GM19468 (cell line): ENCODE measurements around the gene ADO.
"Not testable (repeated sequence)": the region's sequence is repeated elsewhere in the genome, so short reads cannot be mapped to it uniquely, and the experiment has no call there.

ENCODE experiments used
- ATAC-seq: cut with Tn5 transposase; IDR thresholded peaks from one replicate; pipeline ENCODE4 v1.9.1; 2021; ENCODE audit warnings: mild to moderate bottlenecking, moderate library complexity, moderate number of reproducible peaks; ENCODE audit not compliant: unreplicated experiment; ENCODE audit errors: extremely low read depth

The ADO gene

DNA sequence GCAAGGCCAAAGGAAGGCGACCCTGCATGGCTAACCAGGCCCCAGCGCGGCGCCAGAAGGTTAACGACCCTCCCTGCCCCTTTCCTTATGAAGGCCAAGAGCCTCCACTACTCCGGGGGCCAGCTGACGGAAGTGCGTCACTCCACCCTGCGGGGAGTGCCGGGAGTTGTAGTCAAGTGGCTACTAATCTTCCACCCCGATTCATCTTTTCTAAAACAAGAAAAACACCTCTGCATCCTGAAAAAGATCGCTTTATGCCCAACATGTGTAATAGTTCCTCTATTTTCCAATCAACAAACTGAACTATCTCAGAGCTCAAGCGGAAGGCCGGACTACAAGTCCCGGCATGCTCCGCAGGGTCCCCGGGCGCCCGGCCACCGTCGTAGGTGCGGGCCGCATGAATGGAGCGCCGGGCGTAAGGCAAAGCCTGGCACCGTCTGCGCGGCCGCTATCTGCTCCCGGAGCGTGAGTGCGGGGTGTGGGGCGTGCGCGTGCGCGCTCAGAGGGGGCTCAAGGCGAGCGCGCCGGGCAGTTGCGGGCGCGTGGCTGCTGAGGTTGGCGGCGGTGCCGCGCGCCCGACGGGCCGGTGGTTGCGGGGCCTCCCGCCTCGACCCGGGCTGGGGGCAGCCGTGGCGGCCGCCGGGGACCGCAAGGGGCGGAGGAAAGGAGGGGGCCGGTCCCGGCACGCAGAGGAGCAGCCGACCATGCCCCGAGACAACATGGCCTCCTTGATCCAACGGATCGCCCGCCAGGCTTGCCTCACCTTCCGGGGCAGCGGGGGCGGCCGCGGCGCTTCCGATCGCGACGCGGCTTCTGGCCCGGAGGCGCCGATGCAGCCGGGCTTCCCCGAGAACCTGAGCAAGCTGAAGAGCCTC is at the start of gene ADO:
ADO (plus strand) TSS at position 365 of the 875 bp plus-strand sequence; CDS start at position 705, 340 bp downstream.
- peak; percentile 76 for ATAC-seq

DNA sequence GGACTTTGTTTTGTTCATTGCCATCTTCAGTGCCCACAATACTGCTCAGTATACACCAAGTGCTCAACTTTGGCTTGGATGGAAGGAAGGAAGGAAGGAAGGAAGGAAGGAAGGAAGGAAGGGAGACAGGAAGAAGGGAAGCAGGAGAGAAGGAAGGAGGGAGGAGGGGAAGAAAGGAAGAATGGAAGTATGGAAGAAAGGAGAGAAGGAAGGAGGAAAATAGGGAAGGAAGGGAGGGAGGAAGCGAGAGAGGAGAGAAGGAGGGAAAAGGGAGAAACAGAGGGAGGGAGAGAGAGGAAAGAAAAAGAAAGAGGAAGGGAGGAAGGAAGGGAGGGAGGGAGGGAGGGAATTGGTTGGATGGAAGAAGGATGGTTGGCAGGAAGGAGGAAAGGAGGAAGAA is 49.6 kb upstream of the ADO start:
- no peak for ATAC-seq

DNA sequence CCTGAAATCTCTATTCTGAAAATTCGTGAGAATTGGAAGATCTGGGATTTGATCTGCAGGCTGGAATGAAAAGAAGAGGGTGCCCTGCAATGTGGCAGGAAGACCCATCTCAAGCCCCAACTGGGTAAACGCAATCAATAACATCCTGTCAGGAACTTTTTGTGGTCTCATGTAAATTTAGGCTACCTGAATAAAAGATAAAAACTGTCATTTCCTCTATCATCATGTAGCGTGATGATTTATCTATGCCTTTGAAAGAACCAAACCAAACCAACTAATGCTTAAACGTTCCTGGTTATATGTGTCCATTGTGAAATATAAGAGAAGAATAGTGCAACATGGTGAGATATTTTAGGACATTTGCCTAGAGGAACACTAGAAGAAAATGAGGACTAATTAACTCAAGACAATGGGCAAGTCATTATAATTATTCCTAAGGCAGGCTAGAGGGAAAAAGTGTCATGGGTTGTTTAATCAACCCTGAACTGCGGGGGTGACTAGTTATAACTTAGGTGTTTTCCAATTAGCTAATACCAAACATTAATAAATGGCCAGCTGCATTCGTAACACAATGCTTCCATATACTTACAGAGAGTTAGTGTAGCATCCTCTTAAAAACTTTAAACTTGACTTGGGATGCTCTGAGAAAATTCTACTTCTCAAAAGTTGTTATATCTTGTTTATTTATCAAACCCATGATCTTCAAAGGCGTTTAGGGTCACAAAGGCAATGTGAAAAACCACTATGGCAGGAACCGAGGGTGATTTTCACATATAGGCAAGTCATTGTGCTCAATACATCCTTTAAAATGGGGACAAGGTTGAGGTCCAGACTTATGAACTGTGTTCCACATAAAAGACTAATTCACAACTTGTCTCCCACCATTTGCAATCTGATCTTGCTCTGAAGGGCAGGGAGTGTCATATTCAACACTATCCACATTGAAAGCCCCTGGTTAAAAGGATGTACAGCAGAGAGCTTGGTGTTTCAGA is 48.6 kb upstream of the ADO start:
- no peak for ATAC-seq

DNA sequence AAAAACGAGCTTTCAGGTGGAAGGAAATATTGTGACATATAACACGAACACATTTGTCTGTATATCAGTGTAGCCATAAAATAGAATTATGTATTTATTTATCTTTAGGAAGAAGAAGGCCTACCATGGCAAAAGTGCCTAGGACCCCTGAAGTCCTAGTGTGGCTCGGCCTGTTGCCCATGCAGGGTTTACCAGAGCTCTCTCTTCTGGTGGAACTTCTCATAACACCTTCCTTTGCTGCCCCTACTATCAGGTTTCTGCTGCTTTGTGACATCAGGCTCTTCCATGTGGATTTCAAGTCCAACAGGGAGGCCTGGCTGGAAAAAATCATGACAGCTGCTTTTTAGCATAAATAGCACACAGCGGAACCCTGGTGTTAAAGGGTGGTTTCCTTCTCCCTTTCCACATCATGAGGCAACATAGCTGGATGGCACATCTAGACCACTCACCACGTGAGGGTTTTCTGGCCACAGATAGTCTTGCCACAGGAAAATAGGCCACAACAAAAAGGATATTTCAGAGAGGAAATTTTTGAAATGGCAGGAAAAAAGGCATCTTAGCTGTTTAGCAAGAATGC is 44.8 kb upstream of the ADO start:
- ATAC-seq, result no peak

DNA sequence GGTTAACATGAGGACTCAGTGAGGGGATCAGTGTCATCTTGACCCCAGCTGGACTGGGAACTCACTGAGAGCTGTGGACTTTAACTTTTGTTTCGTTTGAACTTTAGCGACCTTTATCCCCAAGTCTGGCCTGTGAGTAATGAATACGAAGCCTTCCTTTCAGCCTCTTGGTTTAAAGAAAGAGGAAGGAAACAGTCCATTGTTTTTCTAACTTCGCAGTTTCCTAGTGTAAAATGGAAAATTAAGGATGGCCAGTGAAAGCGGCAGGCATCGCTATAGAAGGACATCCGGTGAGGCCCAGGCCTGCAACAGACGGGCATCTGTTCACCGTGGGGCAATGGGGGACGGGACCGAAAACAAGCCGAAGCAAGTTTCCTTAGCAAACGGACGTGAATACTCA is 44.1 kb upstream of the ADO start:
- ATAC-seq, result no peak

DNA sequence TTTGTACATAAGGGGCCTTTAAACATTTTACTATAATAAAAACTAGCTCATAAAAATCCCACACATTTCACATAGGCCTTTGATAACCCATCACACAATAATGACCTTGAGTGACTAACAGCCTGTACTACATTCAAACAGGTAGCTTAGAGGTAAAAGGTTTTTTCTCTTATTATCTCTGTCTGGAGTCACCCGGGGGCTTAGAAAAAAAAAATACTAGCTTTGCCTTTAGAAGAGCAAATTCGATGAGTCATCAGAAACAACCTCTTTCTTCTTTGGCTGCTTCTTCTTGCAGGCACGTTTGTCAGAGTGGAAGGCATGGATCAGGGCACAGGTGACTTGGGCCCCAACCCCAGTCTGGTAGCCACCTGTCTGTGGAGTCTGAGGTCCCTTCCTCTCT is 43.4 kb upstream of the ADO start:
- ATAC-seq, result no peak

DNA sequence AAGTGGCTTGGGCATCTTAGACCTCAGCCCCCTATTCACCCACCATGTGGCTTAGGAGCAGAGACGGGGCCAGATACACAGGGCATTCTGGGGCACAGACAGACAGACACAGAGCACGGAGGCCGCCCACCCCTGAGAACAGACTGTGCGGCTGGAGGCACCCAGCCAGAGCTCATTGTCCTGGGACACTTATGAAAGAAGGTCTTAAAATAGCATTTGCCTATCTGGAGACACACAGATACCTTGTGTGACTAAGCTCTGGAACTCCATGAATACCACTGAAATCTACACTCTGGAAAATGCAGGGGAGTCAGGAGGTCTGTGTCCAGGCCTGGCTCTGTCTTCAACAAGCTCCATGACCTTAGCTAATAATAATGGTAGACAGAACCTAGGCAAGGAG is 41.4 kb upstream of the ADO start:
- ATAC-seq, result no peak

DNA sequence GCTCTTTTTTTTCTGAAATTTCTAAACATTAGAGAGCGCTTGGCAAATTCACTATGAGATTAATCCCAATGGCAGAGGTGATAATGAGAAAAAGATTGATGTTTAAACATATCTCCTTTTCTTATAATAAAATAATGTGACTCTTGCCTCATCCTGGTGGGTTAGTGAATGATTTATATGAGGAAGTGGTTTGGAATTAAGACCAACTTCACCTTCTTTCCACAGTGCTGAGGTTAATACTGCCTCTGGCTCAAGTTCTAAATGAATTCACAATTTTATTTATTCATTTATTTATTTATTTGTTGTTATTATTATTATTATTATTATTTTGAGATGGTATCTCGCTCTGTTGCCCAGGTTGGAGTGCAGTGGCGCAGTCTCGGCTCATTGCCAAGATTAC is 40.5 kb upstream of the ADO start:
- no peak for ATAC-seq

DNA sequence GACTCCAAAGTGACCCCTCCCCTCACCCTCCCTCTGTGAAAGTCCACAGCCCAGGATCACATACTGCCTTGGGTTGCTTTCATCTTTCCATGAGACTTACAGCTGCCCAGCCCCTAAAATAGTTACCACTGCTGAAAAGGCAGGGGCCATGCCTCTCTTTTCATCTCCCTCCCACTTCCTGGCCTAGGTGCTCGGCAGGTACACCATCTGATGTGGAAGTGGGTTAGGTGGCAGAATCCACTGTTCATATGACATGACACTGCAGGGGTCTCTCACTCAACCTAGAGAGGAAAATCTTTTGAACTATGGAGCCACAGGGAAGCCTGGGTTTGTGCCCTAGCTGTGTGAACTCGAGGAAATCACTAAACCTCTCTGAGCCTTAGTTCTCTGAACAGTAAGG is 38.8 kb upstream of the ADO start:
- ATAC-seq, result no peak

DNA sequence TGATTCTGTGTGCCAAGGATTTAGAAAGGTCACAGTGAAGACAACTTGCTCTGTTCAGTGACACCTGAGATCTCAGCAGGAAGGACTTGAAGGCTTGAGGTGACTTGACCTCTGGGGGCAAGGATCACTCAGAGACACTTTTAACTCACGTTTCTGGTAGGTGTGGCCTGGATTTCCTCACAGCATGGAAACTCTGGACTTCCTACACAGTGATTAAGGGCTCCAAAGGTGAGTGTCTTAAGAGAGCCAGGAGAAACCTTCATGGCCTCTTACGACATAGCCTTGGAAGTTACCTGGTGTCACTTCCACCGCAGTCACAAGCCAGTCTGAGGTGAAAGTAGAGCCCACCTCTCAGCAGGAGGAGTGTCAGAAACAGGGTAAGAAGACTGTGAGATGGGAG is 38.1 kb upstream of the ADO start:
- no peak for ATAC-seq

DNA sequence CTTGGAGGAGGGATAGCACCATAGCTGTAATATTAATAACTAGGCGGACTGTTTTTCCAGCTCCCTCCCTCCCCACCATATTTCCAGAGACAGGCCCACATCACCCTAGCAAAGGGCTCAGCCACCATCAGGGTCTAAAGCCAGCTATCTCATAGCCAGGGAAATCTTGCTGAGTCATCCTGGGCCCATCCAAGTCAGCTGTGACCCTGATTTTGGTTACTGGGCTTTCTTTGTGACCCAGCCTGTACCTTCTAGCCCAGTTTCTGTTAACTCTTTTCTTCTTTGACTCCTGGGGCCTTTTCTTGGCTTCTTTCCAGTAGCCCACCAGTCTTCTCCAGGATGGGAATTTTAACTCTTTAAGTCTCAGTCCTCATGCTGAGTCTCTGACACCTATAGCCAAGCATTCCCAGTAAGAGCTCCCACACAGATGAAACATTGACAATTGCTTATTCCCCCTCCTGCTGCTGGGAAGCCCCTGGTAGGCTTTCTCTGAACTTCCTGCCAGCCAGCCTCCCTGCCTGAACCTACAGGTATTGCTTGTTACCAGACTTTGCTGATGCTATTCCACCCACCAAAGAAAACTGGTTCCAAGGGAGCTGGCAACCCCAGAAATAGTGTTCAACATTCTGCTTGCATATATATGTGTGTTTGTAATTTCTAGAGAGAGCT is 34.8 kb upstream of the ADO start:
- no peak for ATAC-seq

DNA sequence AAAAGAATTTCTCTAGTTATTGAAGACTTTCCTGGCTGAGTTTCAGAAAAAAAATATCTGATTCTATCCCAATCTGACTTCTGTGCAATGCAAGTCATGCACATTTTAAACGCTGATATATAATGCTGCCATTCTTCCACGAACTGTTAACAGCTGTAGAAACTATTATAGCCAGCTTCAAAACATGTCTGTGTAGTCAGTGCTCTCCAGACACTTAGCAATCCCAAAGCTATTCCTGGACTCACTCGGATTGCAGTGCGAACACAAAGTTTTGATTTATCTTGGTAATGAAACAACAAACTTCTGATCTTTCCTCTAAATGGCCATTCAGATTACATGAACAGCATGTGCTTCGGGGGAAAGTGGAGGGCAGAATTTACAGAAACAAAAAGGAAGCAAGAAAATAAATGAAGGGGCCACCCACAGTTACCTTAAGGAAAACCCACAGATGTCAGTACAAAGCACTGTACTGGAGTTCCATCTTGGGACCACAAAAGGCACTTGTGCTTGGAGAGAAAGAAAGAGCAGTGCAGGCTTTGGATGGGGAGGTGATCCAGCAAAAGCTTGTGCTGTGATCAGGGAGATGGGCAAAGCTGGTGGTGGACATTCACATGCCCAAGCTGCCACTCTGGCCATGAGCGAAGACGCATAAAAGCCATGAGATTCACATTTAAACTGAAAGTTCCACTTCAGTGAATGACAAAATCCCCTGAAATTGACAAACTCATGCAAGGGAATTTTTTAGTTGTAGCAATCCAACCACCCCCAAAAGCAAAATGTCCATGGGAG is 32.1 kb upstream of the ADO start:
- ATAC-seq, result no peak

DNA sequence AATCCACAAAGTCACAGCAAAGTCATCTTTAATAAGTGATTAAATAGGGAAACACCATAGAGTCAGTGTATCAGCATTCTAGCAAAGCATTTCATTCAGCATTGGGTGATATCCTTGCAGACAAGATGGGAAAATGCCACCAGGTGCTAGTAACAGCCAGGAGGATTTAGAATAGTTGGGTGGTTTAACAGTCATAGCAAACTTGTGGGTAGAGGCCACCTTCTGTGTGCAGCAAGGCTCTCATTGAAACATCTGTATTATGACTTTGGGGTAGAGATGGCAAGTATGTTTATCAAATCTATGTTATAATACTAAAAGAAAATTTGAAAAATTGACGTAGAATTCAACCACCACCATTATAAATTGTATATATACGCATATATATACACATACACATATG is 26.4 kb upstream of the ADO start:
- no peak for ATAC-seq

DNA sequence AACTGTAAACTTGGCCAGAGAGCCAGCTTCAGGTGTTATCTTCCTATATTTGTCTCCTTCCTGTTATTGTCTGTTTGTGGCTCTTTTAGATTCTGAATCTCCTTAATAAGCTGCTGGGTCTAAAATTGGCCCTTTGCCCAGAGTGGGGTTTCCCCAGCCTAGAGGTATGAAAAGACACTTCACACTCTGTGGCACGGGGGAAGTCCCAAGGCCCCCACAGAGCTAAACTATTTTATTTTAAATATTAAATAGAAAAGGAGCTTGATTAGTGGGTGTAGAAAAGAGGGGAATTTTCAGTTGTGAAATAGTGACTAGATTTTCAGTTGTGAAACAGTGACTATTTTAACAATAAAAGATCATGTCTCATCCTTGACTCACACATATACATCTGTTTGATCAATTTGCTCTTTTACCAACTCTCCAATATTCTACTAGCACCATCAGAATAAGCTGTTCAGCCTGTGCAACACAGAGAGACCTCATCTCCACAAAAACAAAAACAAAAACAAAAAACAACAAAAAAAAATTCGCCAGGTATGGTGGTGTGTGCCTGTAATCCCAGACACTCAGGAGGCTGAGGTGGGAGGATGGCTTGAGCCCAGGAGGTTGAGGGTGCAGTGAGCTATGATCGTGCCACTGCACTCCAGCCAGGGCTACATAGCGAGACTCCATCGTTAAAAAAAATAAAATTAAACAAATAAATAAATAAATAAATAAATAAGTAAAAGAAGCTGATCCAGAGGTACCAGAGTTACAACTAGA is 24.9 kb upstream of the ADO start:
- peak; percentile 81 for ATAC-seq

DNA sequence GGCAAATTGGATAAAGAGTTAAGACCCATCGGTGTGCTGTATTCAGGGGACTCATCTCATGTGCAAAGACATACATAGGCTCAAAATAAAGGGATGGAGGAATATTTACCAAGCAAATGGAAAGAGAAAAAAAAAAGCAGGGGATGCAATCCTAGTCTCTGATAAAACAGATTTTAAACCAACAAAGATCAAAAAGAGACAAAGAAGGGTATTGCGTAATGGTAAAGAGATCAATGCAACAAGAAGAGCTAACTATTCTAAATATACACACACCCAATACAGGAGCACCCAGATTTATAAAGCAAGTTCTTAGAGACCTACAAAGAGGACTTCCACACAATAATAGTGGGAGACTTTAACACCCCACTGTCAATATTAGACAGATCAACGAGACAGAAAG is 20.0 kb upstream of the ADO start:
- ATAC-seq, result not testable (repeated sequence)

DNA sequence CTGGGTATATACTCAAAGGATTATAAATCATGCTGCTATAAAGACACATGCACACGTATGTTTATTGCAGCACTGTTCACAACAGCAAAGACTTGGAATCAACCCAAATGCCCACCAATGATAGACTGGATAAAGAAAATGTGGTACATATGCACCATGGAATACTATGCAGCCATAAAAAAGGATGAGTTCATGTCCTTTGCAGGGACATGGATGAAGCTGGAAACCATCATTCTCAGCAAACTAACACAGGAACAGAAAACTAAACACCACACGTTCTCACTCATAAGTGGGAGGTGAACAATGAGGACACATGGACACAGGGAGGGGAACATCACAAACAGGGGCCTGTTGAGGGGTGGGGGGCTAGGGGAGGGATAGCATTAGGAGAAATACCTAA is 16.2 kb upstream of the ADO start:
- ATAC-seq, result not testable (repeated sequence)

DNA sequence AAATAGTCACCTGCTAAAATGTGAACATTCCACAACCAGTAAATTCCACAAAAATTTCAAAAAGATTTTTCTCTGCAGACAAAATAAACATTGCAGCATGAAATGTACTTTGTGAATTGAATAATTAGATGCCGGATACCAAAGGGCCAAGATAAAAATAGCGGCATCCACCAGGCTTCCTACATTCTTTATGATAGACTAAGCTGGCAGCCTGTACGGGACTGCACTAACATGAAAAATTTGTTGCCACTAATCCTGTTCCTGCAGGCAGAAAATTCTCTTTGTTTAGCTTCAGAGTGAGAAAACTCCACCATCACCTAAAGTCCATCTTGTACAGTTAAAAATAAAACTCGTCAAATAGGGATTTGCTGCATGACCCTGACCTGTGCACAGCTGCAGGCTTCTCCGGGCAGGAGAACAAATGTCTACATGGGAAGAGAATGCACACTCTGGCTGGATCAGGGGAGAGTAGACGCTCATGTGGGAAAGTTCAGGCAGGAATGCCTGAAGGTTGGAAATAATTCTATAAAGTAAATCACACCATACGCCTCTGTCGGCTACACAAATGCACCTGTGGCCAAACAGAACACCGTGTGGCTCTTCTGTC is 15.6 kb upstream of the ADO start:
- ATAC-seq, result no peak

DNA sequence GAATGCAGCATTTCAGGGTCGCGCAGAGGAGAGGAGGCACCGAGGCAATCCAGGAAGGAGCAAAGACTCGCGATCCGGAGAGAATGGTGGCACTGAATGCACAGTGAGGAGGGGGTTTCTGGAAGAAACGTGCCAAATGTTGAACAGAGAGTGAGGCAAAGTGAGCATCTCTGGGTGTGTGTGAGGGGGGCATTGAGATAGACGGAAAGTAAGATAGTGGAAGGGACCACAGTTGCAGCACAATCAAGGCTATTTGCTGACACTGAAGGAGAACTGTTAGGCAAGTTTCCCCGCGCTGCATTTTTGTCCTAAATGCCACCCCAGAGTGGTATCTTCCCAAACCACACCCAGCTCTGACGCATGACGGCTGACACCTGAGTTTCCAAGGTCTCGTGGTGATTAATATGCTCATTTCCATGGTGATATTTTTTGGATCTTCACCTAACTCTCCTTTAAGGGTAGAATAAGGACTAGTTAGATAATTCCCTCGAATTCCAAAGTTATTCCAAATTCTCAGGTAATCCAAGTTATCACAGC is 14.4 kb upstream of the ADO start:
- no peak for ATAC-seq
